K562 (cell line): Measurements from ENCODE around the gene GNAT2. TPM values are rescaled to one million over a fixed set of nuclear protein-coding genes. Genes with fewer than 3 reads are reported as not detected.

Source experiments
- ATF6 ChIP-seq: sonication (generic); formaldehyde crosslinking; IDR thresholded peaks from 2 replicates; pipeline ENCODE4 v1.4.0; 2020; ENCODE audit warnings: mild to moderate bottlenecking, missing genetic modification reagents
- CBFA2T3 ChIP-seq: fragments of 450-650 bp; IDR thresholded peaks from 2 replicates; pipeline ENCODE4 v1.6.1; 2017
- CXXC5 ChIP-seq: fragments of 250-450 bp; sonication (Bioruptor Pico); IDR thresholded peaks from 2 replicates; pipeline ENCODE4 v1.8.0; 2022; ENCODE audit warnings: inconsistent platforms, mild to moderate bottlenecking, moderate library complexity
- DPF2 ChIP-seq: fragments of 450-650 bp; IDR thresholded peaks from 2 replicates; pipeline ENCODE4 v1.6.1; 2016
- FOXP1 ChIP-seq: sonication (generic); formaldehyde crosslinking; IDR thresholded peaks from 2 replicates; pipeline ENCODE4 v1.8.0; 2022; ENCODE audit warnings: mild to moderate bottlenecking, missing genetic modification reagents
- HDAC1 ChIP-seq, 2 experiments: fragments of 450-650 bp; IDR thresholded peaks; 2 replicates each; pipeline ENCODE4 v1.6.1; 2016 to 2017; ENCODE audit warnings: inconsistent platforms in 1 of 2, mild to moderate bottlenecking in 1 of 2, moderate library complexity in 1 of 2
- SAFB2 ChIP-seq: fragments of 200-400 bp; formaldehyde crosslinking; IDR thresholded peaks from 2 replicates; pipeline ENCODE4 v1.6.1; 2018; ENCODE audit warnings: borderline replicate concordance, low read length, low read depth, moderate library complexity; ENCODE audit not compliant: severe bottlenecking
- SIN3A ChIP-seq, 2 experiments: fragments of 150-350 bp in 1 of 2; IDR thresholded peaks; 2 replicates each; pipeline ENCODE4 v1.6.1; 2011 to 2016; ENCODE audit warnings: borderline replicate concordance in 2 of 2, low read depth in 2 of 2, low read length in 2 of 2, mild to moderate bottlenecking in 2 of 2, moderate library complexity in 2 of 2; ENCODE audit not compliant: control insufficient read depth in 1 of 2
- SP1 ChIP-seq: sonication (generic); formaldehyde crosslinking; IDR thresholded peaks from 2 replicates; pipeline ENCODE4 v1.8.1; 2022; ENCODE audit warnings: mild to moderate bottlenecking, missing genetic modification reagents
- SRF ChIP-seq, 2 experiments: fragments of 250-450, 450-650 bp in 1 of 2; sonication (Bioruptor Pico) in 1 of 2; sonication (generic) in 1 of 2; formaldehyde crosslinking; IDR thresholded peaks; 2 replicates each; pipeline versions ENCODE4 v1.5.0 to v1.5.1; 2020 to 2022; ENCODE audit warnings: mild to moderate bottlenecking in 1 of 2, missing genetic modification reagents in 1 of 2
- ZKSCAN3 ChIP-seq: fragments of 250-450 bp; sonication (Bioruptor Pico); IDR thresholded peaks from 2 replicates; pipeline ENCODE4 v1.4.0; 2020
- ZNF165 ChIP-seq: fragments of 250-450 bp; sonication (Bioruptor Pico); IDR thresholded peaks from 2 replicates; pipeline ENCODE4 v1.4.0; 2020; ENCODE audit warnings: borderline replicate concordance
- ZNF174 ChIP-seq: fragments of 250-450 bp; sonication (Bioruptor Pico); IDR thresholded peaks from 2 replicates; pipeline ENCODE4 v1.4.0; 2020; ENCODE audit warnings: mild to moderate bottlenecking
- ZNF354B ChIP-seq: fragments of 250-450 bp; sonication (Bioruptor Pico); IDR thresholded peaks from 2 replicates; pipeline ENCODE4 v1.4.0; 2020
- ZNF584 ChIP-seq: fragments of 200-800 bp; sonication (Bioruptor generic); IDR thresholded peaks from 2 replicates; pipeline ENCODE4 v1.6.1; 2016; ENCODE audit warnings: low read depth, mild to moderate bottlenecking, missing genetic modification characterization, missing compliant biosample characterization
- ZZZ3 ChIP-seq: fragments of 450-650 bp; IDR thresholded peaks from 2 replicates; pipeline ENCODE4 v1.6.1; 2016; ENCODE audit warnings: antibody characterized with exemption, mild to moderate bottlenecking, moderate library complexity
- polyA plus RNA-seq, 8 experiments: library from polyadenylated mRNA; depleted of rRNA in 4 of 8; stranded (reverse) in 5 of 8; unstranded in 3 of 8; fragments of >200 nt; fragmentation: Nextera tagmentation in 2 of 8; fragmentation: Illumina TruSeq in 1 of 8; extraction: Ambion mirVana in 2 of 8; extraction: Trizol in 1 of 8; gene quantifications; 2 replicates each; pipeline versions ENCODE4 v1.2.1 to v1.2.3, GENCODE V29; 2011 to 2014; ENCODE audit warnings: inconsistent platforms in 1 of 8, missing spikeins in 1 of 8
- total RNA-seq, 7 experiments: library from RNA; depleted of rRNA in 6 of 7; stranded (reverse); fragments of >200 nt in 6 of 7; fragmentation: Illumina TruSeq in 2 of 7; extraction: Trizol in 2 of 7; gene quantifications; 2 replicates each; pipeline versions ENCODE4 v1.2.1 to v1.2.3, GENCODE V29; 2011 to 2021; ENCODE audit warnings: low replicate concordance in 1 of 7
- TF ChIP-seq, protein P1 (sequence below): fragments of 450-650 bp; IDR thresholded peaks from 2 replicates; pipeline ENCODE4 v1.6.1; 2016; ENCODE audit warnings: antibody characterized with exemption
- TF ChIP-seq, protein P2 (sequence below): sonication (generic); formaldehyde crosslinking; IDR thresholded peaks from 2 replicates; pipeline ENCODE4 v1.8.1; 2023; ENCODE audit warnings: mild to moderate bottlenecking, missing genetic modification reagents

The GNAT2 gene
- total and polyA plus RNA-seq, 9 of the 15 experiments (the other 6 are each of a cell fraction or from before 2014, with no cell fraction given): 0.06 to 0.52 (median 0.24) TPM; not detected in 1

GRCh38 chr1:109655615-109656519 is 36.5 kb upstream of the GNAT2 start, which contains the start of gene GSTM4 (continued):
- TF ChIP-seq, protein P1, sequence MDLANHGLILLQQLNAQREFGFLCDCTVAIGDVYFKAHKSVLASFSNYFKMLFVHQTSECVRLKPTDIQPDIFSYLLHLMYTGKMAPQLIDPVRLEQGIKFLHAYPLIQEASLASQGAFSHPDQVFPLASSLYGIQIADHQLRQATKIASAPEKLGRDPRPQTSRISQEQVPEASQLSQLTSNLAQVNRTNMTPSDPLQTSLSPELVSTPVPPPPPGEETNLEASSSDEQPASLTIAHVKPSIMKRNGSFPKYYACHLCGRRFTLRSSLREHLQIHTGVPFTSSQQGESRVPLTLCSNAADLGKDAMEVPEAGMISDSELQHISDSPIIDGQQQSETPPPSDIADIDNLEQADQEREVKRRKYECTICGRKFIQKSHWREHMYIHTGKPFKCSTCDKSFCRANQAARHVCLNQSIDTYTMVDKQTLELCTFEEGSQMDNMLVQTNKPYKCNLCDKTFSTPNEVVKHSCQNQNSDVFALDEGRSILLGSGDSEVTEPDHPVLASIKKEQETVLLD: 0 out of 2 replicates have a peak, but pooled peaks have one; percentile 24
- TF ChIP-seq ATF6 (CRISPR knock-in tag) (no peak), HDAC1 (IDR thresholded peaks at IDR 0.05) (peak in 1 of 2 experiments; percentile 84; a peak in 2 of 4 replicates), ZNF584 (CRISPR knock-in tag) (no peak), SRF (CRISPR knock-in tag; IDR thresholded peaks at IDR 0.05) (peak in 1 of 2 experiments; percentile 60; a peak in 1 of 4 replicates), SAFB2 (no peak), SP1 (CRISPR knock-in tag) (peak; percentile 91), ZKSCAN3 (no peak), DPF2 (0 out of 2 replicates have a peak, but pooled peaks have one; percentile 51), CBFA2T3 (no peak), SIN3A (IDR thresholded peaks at IDR 0.05; ENCODE audit: borderline replicate concordance in 2 of 2, control insufficient read depth in 1 of 2, low read depth in 2 of 2, low read length in 2 of 2) (peak; percentile 30 to 52; a peak in 3 of 4 replicates), ZNF354B (CRISPR knock-in tag) (no peak), ZNF174 (CRISPR knock-in tag) (no peak), ZNF165 (CRISPR knock-in tag) (no peak), CXXC5 (peak; percentile 85), FOXP1 (no peak), ZZZ3 (0 out of 2 replicates have a peak, but pooled peaks have one; percentile 52)
- TF ChIP-seq, protein P2, sequence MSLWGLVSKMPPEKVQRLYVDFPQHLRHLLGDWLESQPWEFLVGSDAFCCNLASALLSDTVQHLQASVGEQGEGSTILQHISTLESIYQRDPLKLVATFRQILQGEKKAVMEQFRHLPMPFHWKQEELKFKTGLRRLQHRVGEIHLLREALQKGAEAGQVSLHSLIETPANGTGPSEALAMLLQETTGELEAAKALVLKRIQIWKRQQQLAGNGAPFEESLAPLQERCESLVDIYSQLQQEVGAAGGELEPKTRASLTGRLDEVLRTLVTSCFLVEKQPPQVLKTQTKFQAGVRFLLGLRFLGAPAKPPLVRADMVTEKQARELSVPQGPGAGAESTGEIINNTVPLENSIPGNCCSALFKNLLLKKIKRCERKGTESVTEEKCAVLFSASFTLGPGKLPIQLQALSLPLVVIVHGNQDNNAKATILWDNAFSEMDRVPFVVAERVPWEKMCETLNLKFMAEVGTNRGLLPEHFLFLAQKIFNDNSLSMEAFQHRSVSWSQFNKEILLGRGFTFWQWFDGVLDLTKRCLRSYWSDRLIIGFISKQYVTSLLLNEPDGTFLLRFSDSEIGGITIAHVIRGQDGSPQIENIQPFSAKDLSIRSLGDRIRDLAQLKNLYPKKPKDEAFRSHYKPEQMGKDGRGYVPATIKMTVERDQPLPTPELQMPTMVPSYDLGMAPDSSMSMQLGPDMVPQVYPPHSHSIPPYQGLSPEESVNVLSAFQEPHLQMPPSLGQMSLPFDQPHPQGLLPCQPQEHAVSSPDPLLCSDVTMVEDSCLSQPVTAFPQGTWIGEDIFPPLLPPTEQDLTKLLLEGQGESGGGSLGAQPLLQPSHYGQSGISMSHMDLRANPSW (CRISPR knock-in tag): peak; percentile 96; the same call in 1 of the 2 replicates
